Activated CD4-positive, alpha-beta T cell treated with anti-CD3 and anti-CD28 coated beads, Interleukin-2, amount 50 U/mL, for 48 hours (primary cell): ENCODE measurements around the gene ANKRD40.
"Not testable (repeated sequence)": the region's sequence is repeated elsewhere in the genome, so short reads cannot be mapped to it uniquely, and the experiment has no call there.

Experiments
- DNase-seq, 2 experiments: peaks; one replicate each; pipeline ENCODE4 v3.0.0-alpha.2; 2020

ANKRD40 gene, protein sequence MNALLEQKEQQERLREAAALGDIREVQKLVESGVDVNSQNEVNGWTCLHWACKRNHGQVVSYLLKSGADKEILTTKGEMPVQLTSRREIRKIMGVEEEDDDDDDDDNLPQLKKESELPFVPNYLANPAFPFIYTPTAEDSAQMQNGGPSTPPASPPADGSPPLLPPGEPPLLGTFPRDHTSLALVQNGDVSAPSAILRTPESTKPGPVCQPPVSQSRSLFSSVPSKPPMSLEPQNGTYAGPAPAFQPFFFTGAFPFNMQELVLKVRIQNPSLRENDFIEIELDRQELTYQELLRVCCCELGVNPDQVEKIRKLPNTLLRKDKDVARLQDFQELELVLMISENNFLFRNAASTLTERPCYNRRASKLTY

DNA sequence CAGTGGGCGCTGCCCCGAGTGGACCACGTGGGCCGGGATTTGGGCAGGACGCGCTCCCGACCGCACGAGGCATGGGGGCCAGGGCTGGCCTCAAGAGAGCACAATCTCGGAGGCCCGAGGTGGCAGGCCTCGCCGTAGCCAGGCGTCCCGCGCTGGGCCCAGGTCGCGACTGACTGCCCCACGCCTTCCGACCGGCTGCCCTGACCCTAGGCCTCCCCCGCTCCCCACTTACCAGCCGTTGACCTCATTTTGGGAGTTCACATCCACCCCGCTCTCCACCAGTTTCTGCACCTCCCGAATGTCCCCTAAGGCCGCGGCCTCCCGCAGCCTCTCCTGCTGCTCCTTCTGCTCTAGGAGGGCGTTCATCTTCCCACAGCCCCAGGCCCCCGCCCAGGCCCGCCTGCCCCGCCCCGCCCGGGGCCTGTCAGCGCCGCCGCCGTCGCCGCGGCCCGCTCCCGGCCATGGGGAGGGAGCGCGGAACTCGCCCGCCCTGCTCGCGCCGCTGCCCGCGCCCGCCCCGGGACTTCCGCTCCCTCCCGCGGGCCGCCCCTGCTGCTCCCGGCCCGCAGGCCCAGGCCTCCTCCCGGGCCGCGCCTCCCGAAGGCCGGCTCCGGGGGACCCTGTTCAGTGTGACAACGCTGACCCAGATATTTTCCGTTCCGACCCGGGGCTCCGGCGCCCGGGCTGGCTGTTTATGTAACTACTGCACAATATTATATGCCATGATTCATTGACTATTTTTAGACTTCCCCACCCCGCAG, at the start of gene ANKRD40:
Gene ANKRD40, minus strand, starts transcription at position 626 of the 761 bp plus-strand sequence. Its CDS starts 260 bp downstream, at position 366.
- peak; percentile 91 to 94 for DNase-seq

DNA sequence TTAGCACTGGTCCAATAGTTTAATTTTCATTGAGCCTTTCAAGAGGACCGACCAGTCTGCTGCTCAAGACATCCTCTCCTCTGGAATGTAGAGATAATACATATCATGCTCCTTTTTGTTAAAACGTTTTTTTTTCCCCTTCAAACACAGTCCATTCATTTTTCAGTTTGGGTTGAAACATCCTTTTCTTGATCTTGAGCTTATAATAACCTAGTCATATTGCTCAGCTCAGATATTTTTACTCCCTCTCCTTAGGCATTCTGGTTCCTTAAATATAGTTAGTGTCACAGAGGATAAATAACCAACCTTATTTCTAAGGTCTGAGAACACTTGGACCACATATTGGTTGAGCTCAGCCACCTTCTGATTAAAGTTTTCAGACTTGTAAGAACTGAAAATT, 46.8 kb upstream of the ANKRD40 start:
- DNase-seq: no peak

DNA sequence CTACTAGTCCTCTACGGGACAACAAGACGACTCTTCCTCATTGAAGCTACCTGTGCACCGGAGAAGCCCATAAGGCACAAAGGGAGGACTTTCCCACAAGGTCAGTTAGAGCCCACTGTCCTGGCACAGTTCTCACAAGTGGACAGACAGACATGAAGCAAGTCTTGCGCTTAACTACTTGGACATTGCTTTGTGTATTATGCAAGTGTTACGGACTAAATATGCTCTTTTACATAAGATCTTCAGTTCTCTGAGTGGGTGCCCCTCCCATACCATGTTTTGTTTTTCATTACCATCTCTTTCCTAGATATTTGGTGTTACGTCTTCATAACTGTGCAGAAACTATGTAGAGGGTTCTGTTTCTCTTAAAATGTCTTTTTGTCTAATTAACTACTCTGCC, 41.5 kb upstream of the ANKRD40 start:
- no peak for DNase-seq

DNA sequence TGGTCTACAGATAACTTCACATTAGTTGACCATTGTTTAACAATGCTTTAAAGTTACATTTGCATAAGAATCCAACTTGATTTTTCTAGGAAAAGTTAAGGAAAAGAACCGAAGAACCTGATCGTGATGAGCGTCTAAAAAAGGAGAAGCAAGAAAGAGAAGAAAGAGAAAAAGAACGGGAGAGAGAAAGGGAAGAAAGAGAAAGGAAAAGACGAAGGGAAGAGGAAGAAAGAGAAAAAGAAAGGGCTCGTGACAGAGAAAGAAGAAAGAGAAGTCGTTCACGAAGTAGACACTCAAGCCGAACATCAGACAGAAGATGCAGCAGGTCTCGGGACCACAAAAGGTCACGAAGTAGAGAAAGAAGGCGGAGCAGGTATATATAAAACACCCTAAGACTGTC, 37.9 kb upstream of the ANKRD40 start:
- DNase-seq: no peak

DNA sequence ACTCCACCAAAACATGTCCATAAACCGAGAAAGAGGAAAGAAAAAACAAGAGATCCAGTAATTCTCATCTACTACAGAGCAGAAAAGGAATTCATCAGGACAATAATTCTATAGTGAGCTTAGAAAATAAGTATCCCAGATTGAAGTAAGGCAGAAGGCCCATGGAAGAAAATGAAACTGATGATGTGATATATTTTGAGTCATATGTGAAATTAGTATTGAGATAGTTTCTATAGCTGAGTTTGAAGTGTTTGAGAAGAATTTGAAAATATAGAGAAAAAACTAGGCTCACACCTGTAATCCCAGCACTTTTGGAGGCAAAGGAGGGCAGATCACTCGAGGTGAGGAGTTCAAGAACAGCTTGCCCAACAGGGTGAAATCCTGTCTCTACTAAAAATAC, 31.4 kb upstream of the ANKRD40 start:
- no peak for DNase-seq

DNA sequence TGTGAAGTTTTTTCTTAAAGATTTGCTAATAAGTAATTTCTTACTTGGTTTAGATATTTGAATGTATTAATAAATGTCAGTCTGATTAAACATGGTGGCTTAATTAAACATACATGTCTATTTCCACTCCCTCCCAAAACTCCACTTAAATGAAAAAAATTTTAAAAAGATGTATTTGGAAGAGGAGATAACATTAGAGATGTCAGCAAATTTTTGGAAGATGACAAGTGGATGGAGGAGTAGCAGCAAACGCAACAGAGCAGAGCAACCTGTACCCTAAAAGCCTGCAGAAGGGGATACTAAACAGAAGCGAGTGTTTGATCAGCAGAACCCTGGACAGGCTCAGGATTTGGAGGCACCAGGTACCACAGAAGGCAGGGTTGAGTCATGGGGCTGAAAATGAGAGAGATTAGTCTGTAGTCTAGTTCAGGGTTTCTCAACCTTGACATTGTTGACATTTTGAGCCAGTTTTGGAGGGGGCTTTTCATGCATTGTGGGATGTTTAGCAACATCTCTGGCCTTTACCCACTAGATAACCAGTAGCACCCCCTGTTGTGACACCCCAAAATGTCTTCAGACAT, 29.5 kb upstream of the ANKRD40 start:
- peak in 1 of 2 experiments; percentile 30 for DNase-seq

DNA sequence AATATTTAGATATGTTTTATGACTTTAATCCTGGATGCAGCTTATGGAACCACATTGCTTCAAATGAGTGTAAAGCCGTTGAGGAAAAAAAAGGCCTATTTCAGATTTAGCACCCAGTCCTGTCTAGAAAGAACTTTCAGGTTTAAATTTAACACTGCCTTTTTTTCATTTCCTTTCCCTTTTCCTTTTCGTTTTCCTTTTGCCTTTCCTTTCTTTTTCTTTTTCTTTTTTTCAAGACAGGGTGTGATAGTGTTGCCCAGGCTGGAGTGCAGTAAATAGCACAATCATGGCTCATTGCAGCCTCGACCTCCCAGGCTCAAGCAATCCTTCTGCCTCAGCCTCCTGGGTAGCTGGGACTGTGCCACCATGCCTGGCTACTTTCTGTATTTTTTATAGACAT, 27.6 kb upstream of the ANKRD40 start:
- DNase-seq: no peak

DNA sequence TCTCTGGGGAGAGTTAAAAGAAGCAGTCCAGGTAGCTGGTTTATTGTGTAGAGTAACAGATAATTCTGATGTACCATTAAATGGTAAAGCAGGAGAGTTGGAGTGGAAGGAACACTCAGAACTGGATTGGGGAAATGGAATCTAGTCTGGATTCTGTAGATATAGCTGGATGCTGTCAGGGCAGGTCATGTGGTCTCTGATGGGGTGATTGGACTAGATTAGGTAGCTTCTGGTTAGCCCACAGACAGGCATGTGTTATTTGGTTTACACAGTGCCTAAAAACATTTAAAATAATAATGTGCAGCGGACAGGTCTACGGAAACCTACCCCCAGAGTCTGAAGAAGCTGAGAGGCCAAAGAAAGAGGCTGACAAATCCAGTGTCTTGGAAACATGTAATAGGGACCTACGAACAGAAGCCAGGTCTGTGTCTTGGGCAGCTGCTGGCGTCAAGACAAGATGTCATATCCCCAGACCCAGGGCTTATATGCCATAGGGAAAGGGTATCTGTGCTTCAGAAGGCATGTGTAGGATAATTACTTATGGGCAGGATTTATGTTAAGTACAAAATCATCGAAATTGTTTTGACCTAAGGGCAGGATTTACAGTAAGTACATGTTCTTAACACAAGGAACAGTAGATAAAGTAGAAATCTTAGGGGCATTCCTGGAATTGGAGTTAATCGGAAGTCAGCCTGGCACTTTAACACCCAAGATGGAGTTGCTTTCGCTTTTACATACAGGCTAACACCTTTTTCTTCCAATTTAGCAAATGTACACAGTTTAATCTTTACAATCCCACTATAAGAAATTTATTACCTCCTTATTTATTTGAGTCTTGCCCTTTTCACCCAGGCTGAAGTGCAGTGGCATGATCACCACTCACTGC, 24.1 kb upstream of the ANKRD40 start:
- DNase-seq: no peak

DNA sequence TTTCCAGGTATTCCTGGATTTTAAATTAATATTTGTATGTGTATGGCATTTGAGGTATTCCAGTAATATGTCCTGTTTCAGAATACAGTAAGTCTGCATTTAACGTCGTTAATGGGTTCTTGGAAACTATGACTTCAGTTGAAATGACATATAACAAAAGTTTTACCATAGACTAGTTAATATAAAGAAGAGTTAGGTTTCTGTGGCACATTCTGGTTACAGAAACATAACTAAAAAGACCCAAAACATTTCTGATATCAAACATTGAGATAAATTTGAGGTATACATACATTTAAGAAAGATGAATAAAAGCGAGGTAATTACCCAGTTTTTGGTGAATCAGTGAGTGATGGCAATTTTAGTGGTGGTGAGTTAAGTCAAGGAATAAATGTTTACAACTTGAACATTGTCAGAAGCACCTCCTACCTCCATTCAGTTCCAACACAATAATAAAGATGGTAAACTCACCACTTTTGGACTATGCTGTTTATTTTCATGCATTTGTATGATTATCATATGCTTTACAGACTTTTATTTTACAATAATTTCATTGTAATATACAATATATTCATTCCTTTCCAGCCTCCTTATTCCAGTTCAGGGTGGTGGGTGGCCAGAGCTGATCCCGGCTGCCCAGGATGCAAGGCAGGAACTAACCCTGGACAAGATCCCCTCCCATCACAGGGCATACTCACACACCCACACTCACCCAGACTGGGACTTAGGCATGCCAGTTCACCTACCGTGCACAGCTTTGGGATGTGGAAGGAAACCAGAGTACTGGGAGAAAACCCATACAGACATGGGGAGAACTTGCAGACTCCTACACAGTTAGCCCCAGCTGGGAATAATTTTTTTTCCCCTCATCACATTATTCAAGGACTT, 21.4 kb upstream of the ANKRD40 start:
- no peak for DNase-seq

DNA sequence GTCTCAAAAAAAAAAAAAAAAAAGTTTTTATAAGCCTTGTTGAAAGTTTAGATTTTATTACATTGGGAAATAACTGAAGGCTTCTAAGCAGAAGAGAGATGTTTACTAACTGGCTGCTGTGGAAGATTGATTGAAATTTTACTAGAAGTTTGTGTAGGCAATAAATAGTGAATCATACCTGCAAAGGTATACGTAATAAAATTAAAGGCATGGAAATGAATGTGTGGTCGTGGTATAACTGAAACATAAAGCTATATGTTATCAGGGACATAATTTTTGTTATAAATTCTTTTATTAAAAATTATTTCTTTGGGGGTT, 20.4 kb upstream of the ANKRD40 start:
- no peak for DNase-seq

DNA sequence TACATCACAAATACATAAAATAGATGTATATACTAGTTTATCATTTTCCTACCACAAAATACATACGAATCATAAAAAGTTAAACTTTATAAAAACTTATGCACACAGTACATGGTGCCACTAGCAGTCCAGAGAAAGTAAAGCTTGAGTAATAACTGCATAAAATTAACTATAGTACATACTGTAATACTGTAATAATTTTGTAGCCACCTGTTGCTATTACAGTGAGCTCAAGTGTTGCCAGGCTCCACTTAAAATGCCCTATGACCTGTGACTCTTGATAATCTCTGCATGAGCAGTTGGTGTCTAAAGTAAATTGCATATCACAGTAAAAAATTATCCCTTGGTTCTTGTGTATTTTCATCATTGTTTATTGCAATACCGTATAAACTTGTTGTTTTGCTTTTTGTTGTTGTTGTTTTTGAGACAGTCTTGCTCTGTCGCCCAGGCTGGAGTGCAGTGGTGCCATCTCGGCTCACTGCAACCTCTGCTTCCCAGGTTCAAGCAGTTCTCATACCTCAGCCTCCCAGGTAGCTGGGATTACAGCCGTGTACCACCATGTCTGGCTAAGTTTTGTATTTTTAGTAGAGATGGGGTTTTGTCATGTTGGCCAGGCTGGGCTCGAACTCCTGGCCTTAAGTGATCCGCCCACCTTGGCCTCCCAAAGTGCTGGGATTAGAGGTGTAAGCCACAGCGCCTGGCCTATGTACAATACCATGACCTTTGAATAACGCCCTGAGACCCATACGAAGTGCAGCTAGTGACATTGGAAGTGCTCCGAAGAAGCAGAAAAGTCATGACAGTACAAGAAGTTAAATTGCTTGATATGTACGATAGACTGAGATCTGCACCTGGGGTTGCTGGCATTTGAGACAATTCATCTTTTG, 18.3 kb upstream of the ANKRD40 start:
- DNase-seq: no peak

DNA sequence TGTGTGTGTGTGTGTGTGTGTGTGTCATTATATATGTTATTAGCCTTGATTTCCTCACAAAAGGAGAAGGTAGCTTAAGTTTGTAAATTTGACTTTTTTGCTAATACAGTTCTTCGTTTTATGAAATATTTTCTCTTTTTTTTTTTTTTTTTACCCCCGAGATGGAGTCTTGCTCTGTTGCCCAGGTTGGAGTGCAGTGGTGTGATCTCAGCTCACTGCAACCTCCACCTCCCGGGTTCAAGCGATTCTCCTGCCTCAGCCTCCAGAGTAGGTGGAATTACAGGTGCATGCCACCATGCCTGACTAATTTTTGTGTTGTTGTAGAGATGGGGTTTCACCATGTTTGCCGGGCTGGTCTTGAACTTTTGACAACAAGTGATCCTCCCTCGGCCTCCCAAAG, 16.9 kb upstream of the ANKRD40 start:
- DNase-seq: not testable (repeated sequence)

DNA sequence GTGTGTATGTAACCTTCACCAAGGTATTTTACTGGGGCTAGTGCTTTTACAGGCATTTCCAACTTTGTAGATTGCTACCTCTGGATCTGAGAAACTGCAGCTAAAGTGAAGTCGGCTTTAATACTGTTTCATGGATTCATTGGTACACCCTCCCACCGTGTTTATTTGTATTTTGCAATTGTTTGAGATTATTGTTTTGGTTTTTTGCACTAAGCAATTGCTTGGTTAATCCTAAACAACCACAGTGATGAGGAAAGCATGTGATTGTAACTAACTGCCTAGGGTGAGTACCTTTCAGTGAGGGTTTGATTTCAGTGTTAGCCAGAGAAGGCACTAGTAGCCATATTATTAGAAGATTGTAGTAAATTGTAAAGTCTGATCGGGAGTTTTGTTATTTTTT, 15.0 kb upstream of the ANKRD40 start:
- DNase-seq: no peak

DNA sequence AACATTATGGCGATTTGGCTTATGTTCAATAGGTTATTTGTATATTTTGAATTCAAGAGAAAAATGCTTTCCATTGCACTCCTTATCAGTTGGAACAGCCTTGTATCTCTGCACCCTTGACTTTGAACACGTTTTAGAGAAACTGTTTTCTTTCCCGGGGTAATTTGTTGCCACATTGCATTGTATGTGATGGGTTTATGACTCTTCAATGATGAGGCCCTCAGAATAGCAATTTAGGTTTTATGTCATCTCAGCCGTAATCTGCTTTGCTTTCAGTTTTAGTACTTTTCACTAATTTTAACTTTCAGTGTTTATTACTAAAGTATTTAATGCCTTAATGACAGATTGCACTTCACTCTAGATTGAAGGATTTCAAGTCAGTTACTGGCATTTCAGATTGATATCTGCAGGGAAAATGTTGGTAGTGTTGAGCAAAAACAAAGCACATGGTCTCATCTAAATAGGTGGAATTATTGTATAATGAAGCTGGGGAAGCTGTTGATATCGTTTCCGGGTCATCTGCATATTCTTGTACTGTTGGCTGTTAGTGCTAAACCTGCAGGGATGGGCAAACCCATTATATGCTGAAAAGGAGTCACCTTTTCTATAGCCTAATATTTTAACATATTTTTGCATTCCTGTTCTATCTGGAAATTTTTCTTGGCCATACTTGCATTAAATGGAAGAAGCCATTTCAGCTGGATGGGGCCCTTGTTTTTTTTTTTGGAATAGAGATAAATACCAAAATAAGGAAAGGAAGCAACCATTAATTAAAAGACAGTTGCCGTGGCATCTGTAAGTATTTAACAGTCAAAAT, 13.7 kb upstream of the ANKRD40 start:
- DNase-seq: no peak

DNA sequence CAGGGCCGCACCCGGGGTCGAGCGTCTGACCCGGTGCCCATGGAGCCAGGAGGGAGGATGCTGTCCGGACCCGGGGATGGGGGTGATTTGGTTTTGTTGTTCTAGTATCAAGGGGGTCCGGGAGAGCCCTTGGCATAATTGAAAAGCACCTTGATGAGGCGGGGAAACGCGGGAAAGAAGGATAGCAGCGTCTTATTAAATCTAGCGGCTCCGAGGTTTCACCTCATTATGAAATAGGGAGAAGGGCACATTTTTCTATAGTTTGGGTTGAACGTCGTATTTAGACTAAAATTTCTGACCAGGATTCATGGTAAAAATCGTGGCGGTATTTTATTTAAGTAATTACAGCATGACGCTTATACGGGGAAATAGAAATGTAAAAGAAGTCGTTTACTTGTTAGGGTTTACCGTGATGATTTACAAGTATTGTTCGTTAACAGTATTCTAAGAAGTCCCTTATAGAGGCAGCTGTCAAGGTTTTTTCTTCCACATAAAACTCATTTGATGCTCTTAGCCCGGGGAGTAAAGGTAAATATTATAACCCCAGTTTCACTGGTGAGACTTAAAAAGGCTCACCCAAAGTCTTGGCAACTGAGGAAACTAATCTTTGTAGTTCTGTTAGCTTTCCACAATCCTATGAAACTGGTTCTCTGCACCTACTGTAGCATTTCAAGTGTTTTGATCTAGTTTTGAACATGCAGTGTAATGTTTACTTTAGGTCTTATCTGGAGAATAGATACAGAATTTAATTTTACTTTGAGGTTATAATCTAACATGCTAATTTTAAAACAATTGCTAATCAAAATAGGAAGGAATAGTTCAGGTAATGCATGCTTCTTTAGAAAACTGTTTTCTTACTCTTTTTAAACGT, 12.4 kb upstream of the ANKRD40 start:
- DNase-seq: no peak

DNA sequence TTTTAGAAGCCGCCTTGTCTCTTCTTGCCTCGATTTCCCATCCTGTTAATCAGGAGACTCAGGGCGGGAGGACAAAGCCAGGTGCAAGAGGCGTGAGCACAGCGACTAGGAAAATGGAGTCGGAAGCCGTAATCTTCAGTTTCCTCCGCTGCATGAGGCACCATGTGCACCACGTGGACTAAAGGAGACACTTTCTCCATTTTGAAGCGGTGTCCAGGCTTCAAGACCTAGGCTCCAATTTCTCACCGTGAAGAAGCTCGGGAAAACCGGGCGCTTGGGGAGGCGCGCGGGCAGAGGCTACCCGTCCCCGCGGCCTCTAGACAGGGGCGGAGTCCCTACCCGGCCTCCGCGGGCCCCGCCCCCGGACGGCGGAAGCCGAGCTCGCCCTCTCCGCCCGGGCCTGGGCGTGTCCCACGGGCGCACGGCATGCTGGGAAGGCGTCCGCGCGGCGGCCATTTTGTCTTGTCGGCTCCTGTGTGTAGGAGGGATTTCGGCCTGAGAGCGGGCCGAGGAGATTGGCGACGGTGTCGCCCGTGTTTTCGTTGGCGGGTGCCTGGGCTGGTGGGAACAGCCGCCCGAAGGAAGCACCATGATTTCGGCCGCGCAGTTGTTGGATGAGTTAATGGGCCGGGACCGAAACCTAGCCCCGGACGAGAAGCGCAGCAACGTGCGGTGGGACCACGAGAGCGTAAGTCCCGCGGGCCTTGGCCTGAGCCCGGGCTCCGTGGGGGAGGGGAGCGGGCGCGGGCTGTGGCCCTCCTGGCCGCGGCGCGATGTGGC, 11.6 kb upstream of the ANKRD40 start, which contains the start of gene LUC7L3:
Gene LUC7L3, plus strand, starts transcription at position 460 of the 780 bp plus-strand sequence. Its CDS starts 130 bp downstream, at position 590.
- DNase-seq: peak; percentile 94 to 95

DNA sequence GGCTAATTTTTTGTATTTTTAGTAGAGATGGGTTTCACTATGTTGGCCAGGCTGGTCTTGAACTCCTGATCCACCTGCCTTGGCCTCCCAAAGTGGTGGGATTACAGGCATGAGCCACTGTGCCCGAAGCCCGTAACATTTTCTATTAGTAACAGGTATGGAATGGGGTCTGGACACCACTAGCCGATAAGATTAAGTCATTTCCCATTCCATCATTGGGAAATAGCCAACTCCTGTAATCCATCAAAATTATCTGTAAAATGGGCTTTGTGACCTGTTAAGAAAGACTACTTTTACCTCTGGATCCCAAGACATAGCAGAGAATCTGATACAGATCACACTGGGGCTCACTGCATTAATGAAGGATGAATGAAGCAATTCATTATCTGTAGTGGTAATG, 7.8 kb upstream of the ANKRD40 start:
- no peak for DNase-seq

DNA sequence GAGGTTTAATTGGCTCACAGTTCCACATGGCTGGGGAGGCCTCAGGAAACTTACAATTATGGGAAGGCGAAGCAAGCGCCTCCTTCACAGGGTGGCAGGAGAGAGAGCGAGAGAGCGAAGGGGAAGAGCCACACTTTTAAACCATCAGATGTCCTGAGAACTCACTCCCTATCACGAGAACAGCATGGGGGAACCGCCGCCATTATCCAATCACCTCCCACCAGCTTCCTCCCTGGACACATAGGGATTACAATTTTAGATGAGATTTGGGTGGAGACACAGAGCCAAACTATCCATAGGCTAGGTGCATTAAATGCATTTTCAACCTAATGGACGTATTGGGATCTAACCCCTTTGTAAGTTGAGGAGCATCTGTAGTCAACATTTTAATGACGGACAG, 4.9 kb upstream of the ANKRD40 start:
- no peak for DNase-seq
